HCEC 1CT (cell line): ENCODE results near the gene PATZ1.
"Not testable (repeated sequence)": the region's sequence is repeated elsewhere in the genome, so short reads cannot be mapped to it uniquely, and the experiment has no call there.

Experiments
- DNase-seq: peaks from one replicate; pipeline ENCODE4 v3.0.0-alpha.2; 2017

Gene PATZ1

GRCh38 chr22:31342389-31343140 is 3.6 kb downstream of the PATZ1 start:
- no peak for DNase-seq

DNA sequence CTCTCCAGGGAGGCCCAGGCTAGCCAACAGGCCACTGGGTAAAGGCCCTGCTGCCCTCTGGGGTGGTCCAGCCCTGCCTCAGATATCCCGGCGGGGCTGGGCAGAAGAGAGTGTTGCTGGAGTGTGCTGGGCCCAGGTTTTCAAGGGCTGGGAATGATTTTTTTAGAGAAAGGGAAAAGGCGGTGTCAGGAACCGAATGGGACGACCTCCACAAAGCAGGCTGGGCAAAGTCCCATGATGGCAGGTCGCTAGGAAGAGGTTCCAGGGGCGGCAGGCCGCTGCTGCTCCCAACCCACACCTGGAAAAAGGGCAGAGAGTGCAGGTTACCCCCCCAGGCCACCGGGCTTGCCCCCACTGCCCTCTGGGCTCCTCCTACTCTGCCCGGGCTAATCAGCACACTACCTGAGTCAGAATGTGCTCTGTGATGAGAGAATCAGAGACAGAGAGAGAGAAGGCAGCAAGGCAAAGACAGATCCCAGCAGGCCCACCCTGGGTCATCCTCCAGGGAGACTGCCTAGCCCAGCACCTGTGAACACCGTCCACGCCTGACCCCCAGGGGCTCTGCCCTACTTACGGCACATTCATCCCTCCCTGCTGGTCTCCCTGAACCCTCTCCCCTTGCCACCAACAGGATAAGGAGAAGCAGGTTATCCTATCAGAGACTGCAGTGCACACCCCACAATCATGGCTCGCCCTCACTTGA is 4.6 kb downstream of the PATZ1 start:
- no peak for DNase-seq

DNA sequence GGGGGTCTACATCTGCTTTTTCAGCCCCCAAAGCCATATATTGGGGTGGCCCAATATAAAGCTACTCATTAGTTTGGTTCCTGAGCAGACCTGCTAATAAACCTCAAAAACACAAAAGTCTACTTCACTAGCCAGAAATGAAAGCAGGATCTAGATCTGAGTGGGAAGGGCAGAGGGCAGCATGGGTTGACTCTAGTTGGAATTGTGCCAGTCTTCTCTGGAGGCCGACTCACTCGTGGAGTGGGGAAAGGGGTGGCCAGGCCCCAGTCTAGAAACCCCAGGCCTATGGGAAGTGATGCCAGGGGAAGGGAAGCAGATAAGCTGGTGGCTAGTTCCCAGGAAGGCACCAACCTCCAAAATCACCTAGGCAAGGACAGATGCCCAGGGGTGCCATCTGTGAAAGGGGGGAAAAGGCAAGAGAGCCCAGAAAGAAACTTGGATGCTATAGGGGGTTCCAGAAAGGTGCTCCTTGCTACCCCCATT is 5.3 kb downstream of the PATZ1 start:
- no peak for DNase-seq

DNA sequence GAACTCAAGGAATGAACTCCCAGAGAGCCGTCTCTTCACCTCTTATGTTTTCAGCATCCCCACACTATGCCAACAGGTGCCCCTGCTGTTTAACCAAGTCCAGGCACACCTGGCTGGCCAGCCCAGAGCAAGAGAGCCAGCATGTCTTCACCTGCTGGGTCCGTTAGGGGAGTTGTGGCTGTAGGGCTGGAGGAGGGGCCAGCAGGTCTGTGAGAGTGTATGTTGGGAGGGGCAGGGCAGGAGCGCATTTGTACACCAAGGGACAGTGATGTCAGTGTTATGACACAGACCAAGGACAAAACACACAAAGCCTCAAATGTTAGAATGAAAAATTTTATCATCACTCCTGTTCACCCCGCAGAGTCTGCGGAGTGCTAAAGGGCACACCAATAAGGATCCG is 5.8 kb downstream of the PATZ1 start:
- DNase-seq: no peak

- DNase-seq: no peak
These were observed 6.9 kb downstream of the PATZ1 start for GRCh38 chr22:31339148-31339832.

DNA sequence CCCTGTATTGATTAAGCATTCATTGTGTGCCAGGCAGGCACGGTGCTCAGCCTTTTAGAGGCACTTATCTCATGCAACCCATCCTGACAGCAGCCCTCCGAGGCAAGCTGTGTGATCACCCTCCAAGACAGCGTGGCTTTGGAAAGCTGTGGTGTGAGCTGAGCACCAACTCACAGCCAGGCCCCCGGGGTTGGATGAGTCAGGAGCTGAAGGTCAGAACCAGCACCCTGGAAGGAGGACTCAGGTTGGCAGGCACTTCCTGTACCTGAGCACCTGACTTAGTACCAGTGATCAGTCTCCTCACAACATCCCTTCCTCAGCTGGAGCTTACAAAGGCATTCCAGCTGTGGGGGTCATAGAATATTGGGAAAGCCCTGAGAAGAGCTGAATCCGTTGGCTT is 9.0 kb downstream of the PATZ1 start:
- DNase-seq: peak; percentile 15

DNA sequence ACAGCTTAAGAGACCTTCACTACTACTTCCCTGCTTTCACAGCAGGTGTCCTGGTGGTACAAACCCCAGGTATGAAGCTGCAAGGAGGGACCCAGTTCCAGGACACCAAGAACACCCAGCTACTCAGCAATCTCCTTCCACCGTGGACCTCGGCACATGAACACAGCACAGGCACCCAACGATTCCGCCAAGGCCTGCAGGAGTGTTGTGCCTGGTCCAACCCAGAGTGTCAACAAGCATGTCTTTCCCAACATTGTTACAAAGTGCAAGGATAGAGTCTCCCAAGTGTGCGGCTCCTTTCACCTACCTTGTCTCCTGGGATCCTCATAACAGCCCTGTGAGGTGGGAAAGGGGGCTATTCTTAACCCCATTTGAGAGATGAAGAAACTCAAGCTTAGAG is 11.8 kb downstream of the PATZ1 start:
- no peak for DNase-seq

DNA sequence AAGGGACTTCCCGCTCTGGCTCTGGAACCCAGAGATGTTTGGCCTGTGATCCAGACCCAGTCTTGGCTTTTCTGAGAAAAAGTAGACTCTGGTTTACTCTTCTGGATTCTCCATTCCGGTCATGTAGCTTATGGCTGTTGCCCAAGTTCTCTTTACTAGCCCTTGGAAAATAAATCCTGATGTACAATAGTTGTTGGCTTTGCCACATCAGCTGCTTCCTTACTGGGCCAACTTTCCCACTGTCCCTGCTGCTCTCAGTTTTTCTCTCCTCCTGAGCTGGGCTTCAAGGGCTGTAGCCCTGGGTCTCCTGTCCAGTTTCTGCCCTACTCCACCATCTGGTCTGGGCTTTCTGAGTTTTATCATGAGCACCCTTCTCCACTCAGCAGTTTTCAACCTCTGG is 12.5 kb downstream of the PATZ1 start:
- no peak for DNase-seq

GRCh38 chr22:31332886-31333285 is 13.3 kb downstream of the PATZ1 start:
- peak; percentile 32 for DNase-seq

GRCh38 chr22:31332010-31332409 is 14.1 kb downstream of the PATZ1 start:
- no peak for DNase-seq

DNA sequence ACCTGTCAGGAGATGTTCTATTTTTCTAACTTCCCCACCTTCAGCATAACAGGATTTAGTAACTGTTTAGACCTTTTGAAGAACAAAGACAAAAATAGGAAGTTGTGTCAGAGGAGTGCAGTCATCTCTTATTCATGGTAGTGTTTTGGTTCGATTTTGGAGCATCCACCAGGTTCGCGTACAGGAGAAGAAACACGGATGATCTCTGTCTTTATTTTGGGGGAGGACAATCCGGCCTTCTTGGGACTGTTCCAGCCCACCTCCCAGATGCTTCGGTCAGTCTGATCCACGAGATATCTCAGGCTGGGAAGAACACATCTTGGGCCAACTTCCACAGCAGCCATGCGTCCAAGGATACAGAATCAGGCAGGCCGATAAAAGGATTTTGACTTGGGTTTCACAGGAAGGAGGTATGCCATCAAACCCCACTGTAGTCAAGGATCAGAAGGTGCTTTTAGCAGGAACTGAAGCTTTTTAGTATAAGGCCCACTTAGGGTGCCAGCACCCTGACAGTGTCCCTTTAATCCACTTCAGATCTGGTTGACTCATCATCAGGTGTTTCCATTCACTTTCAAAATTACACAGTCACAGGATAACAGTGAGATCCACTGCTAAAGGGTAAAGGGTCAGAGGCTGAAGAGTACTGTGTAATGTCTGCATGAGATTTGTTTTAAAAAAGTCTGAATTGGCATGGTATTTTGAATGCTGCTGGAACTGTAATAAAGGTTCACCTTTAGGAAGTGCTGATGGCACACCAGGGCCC is 16.5 kb downstream of the PATZ1 start:
- DNase-seq: no peak

DNA sequence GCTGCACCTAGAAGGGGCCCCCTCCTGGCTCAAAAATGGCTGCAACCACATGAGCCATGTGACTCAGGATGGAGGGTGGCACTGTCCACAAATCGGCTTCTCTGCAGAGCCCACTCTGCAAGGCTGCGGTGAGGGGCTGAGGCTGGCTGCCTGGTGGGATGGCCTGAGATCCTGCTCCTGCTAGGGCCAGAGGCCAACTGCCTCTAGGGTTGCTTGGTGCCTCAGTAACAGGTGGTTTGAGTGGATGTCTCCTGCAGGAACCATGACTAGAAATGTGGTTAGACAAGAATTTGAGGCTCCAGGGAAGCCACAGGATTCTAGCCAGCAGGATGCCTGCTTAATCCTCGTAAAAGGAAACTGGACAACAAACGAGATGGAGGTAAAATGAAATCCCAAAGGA is 17.1 kb downstream of the PATZ1 start:
- DNase-seq: peak; percentile 28

DNA sequence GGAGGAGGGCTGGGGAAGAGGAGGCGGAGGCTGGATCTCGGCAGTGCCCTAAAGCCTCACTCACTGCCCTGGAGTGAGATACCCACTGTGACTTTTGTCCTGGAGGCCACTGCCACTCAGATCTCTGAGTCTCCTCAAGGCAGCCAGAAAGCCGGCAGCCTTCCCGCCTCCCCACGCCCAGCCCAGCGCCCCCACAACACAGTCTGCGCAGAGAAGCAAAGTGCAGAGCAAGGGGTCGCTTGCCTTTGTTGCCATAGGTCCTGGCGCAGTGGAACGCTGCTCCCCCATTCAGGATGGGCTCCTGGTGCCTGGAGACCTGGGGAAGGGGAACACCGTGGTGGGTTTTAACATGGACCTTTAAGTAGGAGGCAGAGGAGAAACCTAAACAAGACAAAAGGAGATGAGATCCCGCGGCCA is 17.6 kb downstream of the PATZ1 start:
- no peak for DNase-seq

GRCh38 chr22:31327806-31328543 is 18.2 kb downstream of the PATZ1 start:
- DNase-seq: no peak

- DNase-seq: no peak
These were observed 19.3 kb downstream of the PATZ1 start for GRCh38 chr22:31326877-31327276.

- no peak for DNase-seq
These were observed 22.3 kb downstream of the PATZ1 start for GRCh38 chr22:31323578-31324550.

DNA sequence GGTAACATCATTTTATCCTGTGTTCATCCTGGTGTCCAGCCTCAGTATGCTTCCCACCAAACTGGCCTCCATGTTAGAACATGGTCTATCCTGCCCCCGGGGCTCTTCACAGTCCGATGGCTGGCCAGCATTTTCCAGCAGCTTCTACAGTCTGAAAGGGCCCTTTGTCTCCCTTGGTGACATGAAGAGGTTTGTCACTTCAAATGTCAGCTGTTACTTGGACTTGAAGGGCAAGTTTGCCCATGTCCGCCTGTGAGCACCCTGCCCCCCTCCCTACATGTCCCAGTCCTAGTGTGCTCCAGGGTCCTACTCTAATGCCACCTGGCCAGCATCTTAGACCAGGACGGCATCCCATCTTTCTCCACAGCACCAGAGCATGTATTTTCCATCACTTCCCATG is 24.7 kb downstream of the PATZ1 start:
- DNase-seq: no peak

GRCh38 chr22:31314220-31314619 is 31.9 kb downstream of the PATZ1 start:
- DNase-seq: not testable (repeated sequence)

DNA sequence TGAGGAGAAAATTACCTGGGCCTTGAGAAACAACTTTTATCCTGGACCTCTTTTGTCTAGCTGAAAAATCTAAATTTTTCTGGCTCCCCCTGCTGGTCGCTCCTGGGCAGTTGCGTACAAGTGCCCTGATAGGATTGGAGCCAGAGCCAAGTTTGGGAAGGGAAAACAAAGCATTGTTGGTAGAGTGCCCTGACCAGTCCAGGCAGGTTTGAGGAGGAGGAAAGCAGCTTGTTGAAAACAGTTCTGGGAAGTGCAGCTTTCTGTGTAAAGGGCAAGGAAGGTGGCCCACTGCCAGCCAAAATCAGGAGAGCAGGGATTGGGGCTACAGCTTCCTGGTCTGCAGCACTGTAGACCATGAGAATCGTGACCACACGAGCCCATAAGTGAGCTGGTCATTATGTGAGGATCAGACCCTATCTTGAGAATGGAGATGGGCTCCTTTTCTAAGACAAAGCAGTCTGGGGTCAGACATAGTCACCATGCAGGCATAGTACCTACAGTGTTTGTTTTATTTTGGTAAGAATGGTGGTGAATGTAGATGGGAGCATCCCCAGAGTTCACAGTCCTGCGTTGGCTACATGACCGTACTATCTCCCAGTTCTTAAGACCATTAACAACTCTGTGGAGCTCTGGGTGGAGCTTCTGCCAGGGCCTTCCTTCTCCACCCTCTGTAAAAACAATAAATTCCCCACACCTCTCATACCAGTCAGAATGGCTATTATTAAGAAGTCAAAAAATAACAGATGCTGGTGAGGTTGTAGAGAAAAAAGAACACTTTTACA is 32.6 kb downstream of the PATZ1 start:
- DNase-seq: peak; percentile 34

DNA sequence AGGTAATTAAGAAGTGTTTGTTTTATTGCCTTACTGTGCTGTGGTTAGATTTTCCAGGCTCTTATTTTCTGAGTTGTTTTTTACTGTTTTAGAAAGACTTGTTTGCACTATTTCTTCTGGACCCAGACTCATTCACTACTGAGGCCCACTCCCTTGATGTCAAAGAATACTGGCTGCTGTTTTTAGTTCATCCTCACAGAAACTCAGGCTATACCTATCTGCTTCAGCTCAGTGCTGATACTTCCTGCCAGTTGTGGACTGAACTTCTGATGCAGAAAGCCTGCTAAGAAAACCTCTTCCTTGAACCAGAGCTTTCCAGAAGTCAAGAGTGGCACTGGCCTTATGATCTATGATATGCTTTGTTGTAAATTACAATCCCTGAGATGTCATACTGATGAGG is 38.0 kb downstream of the PATZ1 start:
- DNase-seq: no peak
